Natural killer cell (primary cell): ENCODE results near the gene HIP1R. TPM values are rescaled to one million over a fixed set of nuclear protein-coding genes. Genes with fewer than 3 reads are reported as not detected.

Source experiments
- ATAC-seq, 3 donors: fragments of 150-1000 bp in 2 of 3; fragments of 200-7000 bp in 1 of 3; cut with Tn5 transposase; 1 replicate in 1 of 3; 2 replicates in 2 of 3; pipeline ENCODE4 v1.10.0; 2021; ENCODE audit warnings: mild to moderate bottlenecking in 2 of 3, moderate library complexity in 2 of 3
- DNase-seq, 2 donors: peaks; one replicate each; pipeline versions ENCODE4 v3.0.0 to v3.0.0-alpha.2; 2013 to 2021; ENCODE audit warnings: mixed read lengths in 1 of 2
- H3K27ac ChIP-seq: one replicate; pipeline ENCODE4 v1.5.1; 2013; ENCODE audit warnings: mild to moderate bottlenecking, low read length
- H3K27me3 ChIP-seq: one replicate; pipeline ENCODE4 v1.6.1; 2013; ENCODE audit warnings: low read length; ENCODE audit not compliant: control insufficient read depth, insufficient read depth
- H3K36me3 ChIP-seq: one replicate; pipeline ENCODE4 v1.6.1; 2013; ENCODE audit warnings: low read length; ENCODE audit not compliant: control insufficient read depth, insufficient read depth
- H3K4me1 ChIP-seq: one replicate; pipeline ENCODE4 v1.6.1; 2013; ENCODE audit warnings: low read length; ENCODE audit not compliant: control insufficient read depth, insufficient read depth
- H3K4me3 ChIP-seq: one replicate; pipeline ENCODE4 v1.5.1; 2013; ENCODE audit warnings: low read length
- H3K9me3 ChIP-seq: one replicate; pipeline ENCODE4 v1.6.1; 2013; ENCODE audit warnings: low read length; ENCODE audit not compliant: control insufficient read depth, insufficient read depth
- H3K27ac Mint-ChIP-seq, 2 donors: one replicate each; pipeline ENCODE4 v1.8.0; 2022; ENCODE audit warnings: mild to moderate bottlenecking in 2 of 2, mixed read lengths in 2 of 2, moderate library complexity in 1 of 2
- H3K27me3 Mint-ChIP-seq, 2 donors: one replicate each; pipeline ENCODE4 v1.8.0; 2022; ENCODE audit warnings: low read depth in 2 of 2, mixed read lengths in 2 of 2
- H3K36me3 Mint-ChIP-seq: one replicate; pipeline ENCODE4 v1.8.0; 2022; ENCODE audit warnings: mixed read lengths
- H3K4me1 Mint-ChIP-seq, 2 donors: one replicate each; pipeline ENCODE4 v1.8.0; 2022; ENCODE audit warnings: mixed read lengths in 2 of 2
- H3K4me3 Mint-ChIP-seq: one replicate; pipeline ENCODE4 v1.8.0; 2022; ENCODE audit warnings: mild to moderate bottlenecking, moderate library complexity, mixed read lengths
- H3K9me3 Mint-ChIP-seq, 2 donors: one replicate each; pipeline ENCODE4 v1.8.0; 2022; ENCODE audit warnings: mixed read lengths in 2 of 2
- CTCF ChIP-seq: fragments of 200-600 bp; IDR thresholded peaks from one replicate; pipeline ENCODE4 v1.8.0; 2022; ENCODE audit warnings: antibody characterized with exemption
- WGBS: methylation state at CpG from one replicate; pipeline ENCODE4 v1.1.7; 2013; ENCODE audit warnings: missing lambda C conversion rate; ENCODE audit not compliant: insufficient coverage; 5-methylcytosine and 5-hydroxymethylcytosine counted together
- intact Hi-C: fragments of 100-400 bp; cut with micrococcal nuclease; formaldehyde crosslinking; loops from one replicate; pipeline ENCODE4 v1.14.2; 2022
- total RNA-seq, 4 donors: library from RNA; stranded (reverse); fragments of 120-200 nt in 1 of 4; gene quantifications; one replicate each; pipeline versions ENCODE4 v1.2.3 to v1.2.4, GENCODE V29; 2013 to 2022

Gene HIP1R
- total RNA-seq, 3 donors from 2014 or later (not counting 1 experiment from before 2014, with no cell fraction given): 78.6 to 93.1 (median 85.5) TPM

GRCh38 chr12:122893208-122894153, 58.2 kb downstream of the HIP1R start:
- DNase-seq: no peak
- TF ChIP-seq CTCF: no peak
- H3K27ac ChIP-seq: no peak overlapping the region
- Mint-ChIP-seq H3K27ac (peak overlapping the region; percentile 100), H3K27me3 (no peaks in the 10 kb centered on the region), H3K36me3 (no peaks in the 10 kb centered on the region), H3K9me3 (peaks cover 0 to 4% of the 10 kb centered on the region in 2 donors), H3K4me1 (peaks cover 90 to 93% of the 10 kb centered on the region in 2 donors), H3K4me3 (peak overlapping the region; percentile 99)
- no peak for ATAC-seq
- no peaks in the 10 kb centered on the region for H3K27me3 ChIP-seq
- H3K4me1 ChIP-seq: peaks cover 83% of the 10 kb centered on the region
- H3K9me3 ChIP-seq: no peaks in the 10 kb centered on the region
- no peaks in the 10 kb centered on the region for H3K36me3 ChIP-seq
- H3K4me3 ChIP-seq: no peak overlapping the region
- WGBS: 78% methylated on average over 4 of the region's 7 CpGs
- intact Hi-C loops: loop anchor here (2.0 kb wide), 1 partner anchor 13 kb away; no protein-coding TSS in a partner anchor

GRCh38 chr12:122894193-122895121, 59.2 kb downstream of the HIP1R start:
- DNase-seq: peak; percentile 40 to 68

GRCh38 chr12:122895320-122895703, 60.1 kb downstream of the HIP1R start:
- DNase-seq (peak in 1 of 2 donors; percentile 46), ATAC-seq (no peak)
- Mint-ChIP-seq H3K9me3 (peaks cover 0 to 4% of the 10 kb centered on the region in 2 donors), H3K36me3 (no peaks in the 10 kb centered on the region), H3K27me3 (no peaks in the 10 kb centered on the region), H3K27ac (peak overlapping the region; percentile 100), H3K4me3 (peak overlapping the region; percentile 99), H3K4me1 (peaks cover 88 to 91% of the 10 kb centered on the region in 2 donors)
- H3K4me1 ChIP-seq: peaks cover 82% of the 10 kb centered on the region
- no peak for TF ChIP-seq CTCF
- intact Hi-C loops: loop anchor here (2.0 to 5.0 kb wide), 3 partner anchors 15 to 182 kb away; no protein-coding TSS in a partner anchor
- H3K9me3 ChIP-seq: no peaks in the 10 kb centered on the region
- peak overlapping the region; percentile 99 for H3K27ac ChIP-seq
- no peaks in the 10 kb centered on the region for H3K36me3 ChIP-seq
- no peaks in the 10 kb centered on the region for H3K27me3 ChIP-seq
- H3K4me3 ChIP-seq: peak overlapping the region; percentile 92
- WGBS: 6% methylated on average over 9 of the region's 9 CpGs

More at GRCh38 chr12:122894193-122895121, 59.2 kb downstream of the HIP1R start:
- Mint-ChIP-seq H3K27ac (peak overlapping the region; percentile 100), H3K9me3 (peaks cover 0 to 4% of the 10 kb centered on the region in 2 donors), H3K4me1 (peaks cover 88 to 91% of the 10 kb centered on the region in 2 donors), H3K36me3 (no peaks in the 10 kb centered on the region), H3K27me3 (no peaks in the 10 kb centered on the region), H3K4me3 (peak overlapping the region; percentile 99)
- H3K27ac ChIP-seq: peak overlapping the region; percentile 99
- H3K36me3 ChIP-seq: no peaks in the 10 kb centered on the region
- TF ChIP-seq CTCF: no peak
- H3K9me3 ChIP-seq: no peaks in the 10 kb centered on the region
- 21% methylated on average over 14 of the region's 15 CpGs for WGBS
- H3K4me1 ChIP-seq: peaks cover 82% of the 10 kb centered on the region
- ATAC-seq: peak in 2 of 3 donors; percentile 9 to 12
- H3K4me3 ChIP-seq: peak overlapping the region; percentile 92
- H3K27me3 ChIP-seq: no peaks in the 10 kb centered on the region
- intact Hi-C loops: loop anchor here (2.0 to 5.0 kb wide), 3 partner anchors 14 to 183 kb away; no protein-coding TSS in a partner anchor
